ENCODE results near the gene PIH1D1.

Gene PIH1D1

GRCh38 chr19:49442771-49443365, 8.7 kb downstream of the PIH1D1 start:
- no peak for TF ChIP-seq CTCF (conservative IDR thresholded peaks at IDR 0.05; ENCODE audit: low read length)
- H3K4me3 ChIP-seq (ENCODE audit: low read length), result peak overlapping the region; percentile 77
- DNase-seq (ENCODE audit: low read depth), result peak; percentile 85

DNA sequence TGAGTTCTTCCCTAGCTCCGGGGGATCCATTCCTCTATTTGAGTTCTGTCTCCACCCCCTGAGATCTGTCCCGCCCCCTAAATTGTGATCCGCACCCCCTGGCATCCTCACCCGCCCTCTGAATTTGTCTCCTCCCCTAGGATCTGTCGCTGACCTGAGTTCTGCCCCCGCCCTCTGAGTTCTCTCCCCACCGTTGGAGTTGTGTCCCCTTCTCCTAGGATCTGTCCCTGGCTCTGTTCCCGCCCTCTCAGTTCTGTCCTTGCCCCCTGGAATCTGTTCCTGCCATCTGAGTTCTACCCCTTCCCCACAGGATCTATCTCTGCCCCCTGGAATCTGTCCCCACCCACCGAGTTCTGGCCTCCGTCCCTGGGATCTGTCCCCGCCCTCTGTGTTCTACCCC, 9.3 kb downstream of the PIH1D1 start:
- no peak for DNase-seq (ENCODE audit: low read depth)
- no peak for TF ChIP-seq CTCF (conservative IDR thresholded peaks at IDR 0.05; ENCODE audit: low read length)
- H3K4me3 ChIP-seq (ENCODE audit: low read length), result peak overlapping the region; percentile 77

GRCh38 chr19:49441960-49442350, 9.7 kb downstream of the PIH1D1 start:
- no peak for DNase-seq (ENCODE audit: low read depth)
- H3K4me3 ChIP-seq (ENCODE audit: low read length), result no peak overlapping the region; the same call in 1 of the 2 replicates
- TF ChIP-seq CTCF (conservative IDR thresholded peaks at IDR 0.05; ENCODE audit: low read length), result no peak

- DNase-seq (ENCODE audit: low read depth), result no peak
- H3K4me3 ChIP-seq (ENCODE audit: low read length), result peak within 1 kb of the TSS; percentile 77
- TF ChIP-seq CTCF (conservative IDR thresholded peaks at IDR 0.05; ENCODE audit: low read length), result no peak
Measured at GRCh38 chr19:49441210-49441959, 10.2 kb downstream of the PIH1D1 start, which contains the start of gene SLC17A7. Gene SLC17A7, minus strand, starts transcription at chr19:49441527. Its CDS starts 148 bp downstream, at chr19:49441379.

GRCh38 chr19:49440439-49441209, 11.0 kb downstream of the PIH1D1 start:
- no peak for TF ChIP-seq CTCF (conservative IDR thresholded peaks at IDR 0.05; ENCODE audit: low read length)
- DNase-seq (ENCODE audit: low read depth), result no peak
- no peak overlapping the region for H3K4me3 ChIP-seq (ENCODE audit: low read length)

DNA sequence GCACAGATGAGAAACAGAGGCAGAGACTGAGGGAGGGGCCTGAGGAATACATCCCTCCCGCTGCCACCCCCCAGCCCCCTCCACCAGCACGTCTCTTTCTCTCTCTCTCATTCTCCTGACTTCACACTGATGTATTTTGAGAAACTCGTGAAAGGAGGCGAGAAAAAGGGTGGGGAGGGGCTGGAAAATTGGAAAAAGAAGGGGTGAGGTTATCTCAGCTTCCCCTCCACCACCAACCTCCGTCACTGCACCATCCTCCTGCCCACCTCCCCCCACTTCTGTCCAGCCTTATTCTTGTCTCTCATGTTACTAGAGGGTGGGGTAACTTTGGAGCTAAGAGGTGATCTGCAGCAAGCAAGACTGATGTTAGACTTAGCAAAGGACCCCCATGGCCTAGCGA, 11.8 kb downstream of the PIH1D1 start:
- H3K4me3 ChIP-seq (ENCODE audit: low read length), result no peak overlapping the region
- no peak for DNase-seq (ENCODE audit: low read depth)
- TF ChIP-seq CTCF (conservative IDR thresholded peaks at IDR 0.05; ENCODE audit: low read length), result no peak
